HL-60 (cell line): ENCODE results near the gene ADAMTS4.

Source experiments
- GABPA ChIP-seq: IDR thresholded peaks from 2 replicates; pipeline ENCODE4 v1.6.1; 2012; ENCODE audit warnings: low read depth
- POLR2AphosphoS5 ChIP-seq: IDR thresholded peaks from 2 replicates; pipeline ENCODE4 v1.6.1; 2012; ENCODE audit warnings: low read depth
- SPI1 ChIP-seq: IDR thresholded peaks from 2 replicates; pipeline ENCODE4 v1.6.1; 2012; ENCODE audit warnings: low read depth, mild to moderate bottlenecking, borderline replicate concordance
- TF ChIP-seq, protein P1 (sequence below): IDR thresholded peaks from one replicate; pipeline ENCODE4 v1.5.1; 2011; ENCODE audit warnings: low read length, control low read depth, inconsistent platforms; ENCODE audit not compliant: insufficient read depth
- TF ChIP-seq, protein P2 (sequence below): IDR thresholded peaks from 2 replicates; pipeline ENCODE4 v1.6.1; 2012; ENCODE audit warnings: low read depth; ENCODE audit not compliant: insufficient replicate concordance

DNA sequence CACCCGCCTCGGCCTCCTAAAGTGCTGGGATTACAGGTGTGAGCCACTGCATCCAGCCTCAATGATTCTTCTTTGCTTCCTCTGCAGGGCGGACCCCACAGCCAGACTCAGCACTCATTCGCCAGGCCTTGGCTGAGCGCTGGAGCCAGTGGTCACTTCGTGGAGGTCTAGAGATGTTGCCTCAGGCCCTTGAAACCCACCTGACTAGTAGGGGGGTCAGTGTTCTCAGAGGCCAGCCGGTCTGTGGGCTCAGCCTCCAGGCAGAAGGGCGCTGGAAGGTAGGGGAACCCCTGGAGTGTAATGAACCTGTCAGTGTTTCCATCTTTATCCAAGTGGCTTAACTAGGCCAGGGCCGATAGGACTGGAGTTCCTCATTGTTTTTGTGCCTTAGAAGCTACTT lies 29.9 kb downstream of the ADAMTS4 start:
- no peak for TF ChIP-seq POLR2AphosphoS5
- TF ChIP-seq, protein P1, sequence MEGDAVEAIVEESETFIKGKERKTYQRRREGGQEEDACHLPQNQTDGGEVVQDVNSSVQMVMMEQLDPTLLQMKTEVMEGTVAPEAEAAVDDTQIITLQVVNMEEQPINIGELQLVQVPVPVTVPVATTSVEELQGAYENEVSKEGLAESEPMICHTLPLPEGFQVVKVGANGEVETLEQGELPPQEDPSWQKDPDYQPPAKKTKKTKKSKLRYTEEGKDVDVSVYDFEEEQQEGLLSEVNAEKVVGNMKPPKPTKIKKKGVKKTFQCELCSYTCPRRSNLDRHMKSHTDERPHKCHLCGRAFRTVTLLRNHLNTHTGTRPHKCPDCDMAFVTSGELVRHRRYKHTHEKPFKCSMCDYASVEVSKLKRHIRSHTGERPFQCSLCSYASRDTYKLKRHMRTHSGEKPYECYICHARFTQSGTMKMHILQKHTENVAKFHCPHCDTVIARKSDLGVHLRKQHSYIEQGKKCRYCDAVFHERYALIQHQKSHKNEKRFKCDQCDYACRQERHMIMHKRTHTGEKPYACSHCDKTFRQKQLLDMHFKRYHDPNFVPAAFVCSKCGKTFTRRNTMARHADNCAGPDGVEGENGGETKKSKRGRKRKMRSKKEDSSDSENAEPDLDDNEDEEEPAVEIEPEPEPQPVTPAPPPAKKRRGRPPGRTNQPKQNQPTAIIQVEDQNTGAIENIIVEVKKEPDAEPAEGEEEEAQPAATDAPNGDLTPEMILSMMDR, result no peak
- TF ChIP-seq, protein P2, sequence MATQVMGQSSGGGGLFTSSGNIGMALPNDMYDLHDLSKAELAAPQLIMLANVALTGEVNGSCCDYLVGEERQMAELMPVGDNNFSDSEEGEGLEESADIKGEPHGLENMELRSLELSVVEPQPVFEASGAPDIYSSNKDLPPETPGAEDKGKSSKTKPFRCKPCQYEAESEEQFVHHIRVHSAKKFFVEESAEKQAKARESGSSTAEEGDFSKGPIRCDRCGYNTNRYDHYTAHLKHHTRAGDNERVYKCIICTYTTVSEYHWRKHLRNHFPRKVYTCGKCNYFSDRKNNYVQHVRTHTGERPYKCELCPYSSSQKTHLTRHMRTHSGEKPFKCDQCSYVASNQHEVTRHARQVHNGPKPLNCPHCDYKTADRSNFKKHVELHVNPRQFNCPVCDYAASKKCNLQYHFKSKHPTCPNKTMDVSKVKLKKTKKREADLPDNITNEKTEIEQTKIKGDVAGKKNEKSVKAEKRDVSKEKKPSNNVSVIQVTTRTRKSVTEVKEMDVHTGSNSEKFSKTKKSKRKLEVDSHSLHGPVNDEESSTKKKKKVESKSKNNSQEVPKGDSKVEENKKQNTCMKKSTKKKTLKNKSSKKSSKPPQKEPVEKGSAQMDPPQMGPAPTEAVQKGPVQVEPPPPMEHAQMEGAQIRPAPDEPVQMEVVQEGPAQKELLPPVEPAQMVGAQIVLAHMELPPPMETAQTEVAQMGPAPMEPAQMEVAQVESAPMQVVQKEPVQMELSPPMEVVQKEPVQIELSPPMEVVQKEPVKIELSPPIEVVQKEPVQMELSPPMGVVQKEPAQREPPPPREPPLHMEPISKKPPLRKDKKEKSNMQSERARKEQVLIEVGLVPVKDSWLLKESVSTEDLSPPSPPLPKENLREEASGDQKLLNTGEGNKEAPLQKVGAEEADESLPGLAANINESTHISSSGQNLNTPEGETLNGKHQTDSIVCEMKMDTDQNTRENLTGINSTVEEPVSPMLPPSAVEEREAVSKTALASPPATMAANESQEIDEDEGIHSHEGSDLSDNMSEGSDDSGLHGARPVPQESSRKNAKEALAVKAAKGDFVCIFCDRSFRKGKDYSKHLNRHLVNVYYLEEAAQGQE, result no peak
- TF ChIP-seq GABPA, result no peak
- TF ChIP-seq SPI1, result no peak
